SK-N-MC (cell line): ENCODE data around the gene AGAP1.
"Not testable (repeated sequence)": the region's sequence is repeated elsewhere in the genome, so short reads cannot be mapped to it uniquely, and the experiment has no call there.

Source experiments
- DNase-seq: peaks from one replicate; pipeline ENCODE4 v3.0.0-alpha.2; 2011; ENCODE audit warnings: low read depth, low spot score
- H3K27ac ChIP-seq: fragments of 200-600 bp; sonication (generic); 2 replicates; pipeline ENCODE4 v1.5.1; 2016; ENCODE audit warnings: mixed run types
- H3K36me3 ChIP-seq: fragments of 200-600 bp; sonication (generic); 2 replicates; pipeline ENCODE4 v1.6.1; 2017; ENCODE audit warnings: antibody characterized with exemption, low read length, mixed read lengths; ENCODE audit not compliant: insufficient read depth
- H3K4me3 ChIP-seq: fragments of 200-600 bp; sonication (generic); 2 replicates; pipeline ENCODE4 v1.5.1; 2016
- H3K9ac ChIP-seq: fragments of 200-600 bp; sonication (generic); 2 replicates; pipeline ENCODE4 v1.8.0; 2017; ENCODE audit warnings: mixed run types, mixed read lengths; ENCODE audit not compliant: insufficient read length
- H3K9me3 ChIP-seq: fragments of 200-600 bp; sonication (generic); 2 replicates; pipeline ENCODE4 v1.6.1; 2017; ENCODE audit warnings: low read depth, mild to moderate bottlenecking, antibody characterized with exemption, low read length, moderate library complexity, mixed read lengths
- EZH2 ChIP-seq: fragments of 200-600 bp; sonication (generic); IDR thresholded peaks from one replicate; pipeline ENCODE4 v1.6.1; 2017; ENCODE audit warnings: antibody characterized with exemption
- FOXP2 ChIP-seq: optimal IDR thresholded peaks from 2 replicates; pipeline ENCODE3; 2011; ENCODE audit warnings: mild to moderate bottlenecking, moderate library complexity; ENCODE audit not compliant: insufficient read depth; ENCODE audit errors: extremely low read length, control extremely low read depth
- POLR2AphosphoS5 ChIP-seq: IDR thresholded peaks from 2 replicates; pipeline ENCODE4 v1.6.1; 2012; ENCODE audit warnings: mild to moderate bottlenecking, low read depth, low read length, borderline replicate concordance

The AGAP1 gene

DNA sequence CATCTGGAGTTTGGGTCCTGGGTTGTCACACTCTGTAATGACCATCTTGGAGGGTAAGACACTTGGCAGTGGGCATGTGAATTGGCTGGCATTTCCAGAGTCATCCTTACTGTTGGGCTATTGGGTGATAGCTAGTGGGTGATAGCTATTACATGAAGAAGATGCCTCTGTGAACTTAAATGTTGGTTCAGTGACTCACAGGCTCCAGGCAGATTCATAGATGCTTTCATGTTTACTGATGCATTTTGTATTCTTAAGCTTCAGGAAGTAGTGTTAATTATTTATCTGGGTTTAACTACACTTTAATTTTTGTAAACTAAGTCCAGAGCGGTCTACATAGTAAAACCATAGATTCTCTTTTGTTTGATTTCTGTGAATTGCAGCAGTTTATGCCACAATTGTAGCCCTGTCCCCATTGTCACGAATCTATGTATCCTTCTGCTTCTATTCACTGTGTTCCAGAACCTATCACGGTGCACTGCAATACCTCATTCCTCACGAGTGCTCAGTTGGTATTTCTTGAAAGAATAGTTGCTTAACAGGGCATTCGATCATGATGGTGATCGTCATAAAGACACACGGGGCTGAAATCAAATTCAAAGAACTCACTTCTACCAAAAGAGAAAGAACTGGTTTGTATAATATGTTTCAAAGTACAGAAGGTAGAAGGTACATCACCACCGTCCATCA lies 594.7 kb downstream of the AGAP1 start:
- no peaks in the 10 kb centered on the region for H3K9me3 ChIP-seq
- H3K9ac ChIP-seq = no peak overlapping the region
- H3K27ac ChIP-seq = no peak overlapping the region
- no peak for DNase-seq
- H3K4me3 ChIP-seq = no peak overlapping the region
- H3K36me3 ChIP-seq = no peaks in the 10 kb centered on the region
- TF ChIP-seq POLR2AphosphoS5 = no peak
- TF ChIP-seq EZH2 = no peak
- TF ChIP-seq FOXP2 = no peak

DNA sequence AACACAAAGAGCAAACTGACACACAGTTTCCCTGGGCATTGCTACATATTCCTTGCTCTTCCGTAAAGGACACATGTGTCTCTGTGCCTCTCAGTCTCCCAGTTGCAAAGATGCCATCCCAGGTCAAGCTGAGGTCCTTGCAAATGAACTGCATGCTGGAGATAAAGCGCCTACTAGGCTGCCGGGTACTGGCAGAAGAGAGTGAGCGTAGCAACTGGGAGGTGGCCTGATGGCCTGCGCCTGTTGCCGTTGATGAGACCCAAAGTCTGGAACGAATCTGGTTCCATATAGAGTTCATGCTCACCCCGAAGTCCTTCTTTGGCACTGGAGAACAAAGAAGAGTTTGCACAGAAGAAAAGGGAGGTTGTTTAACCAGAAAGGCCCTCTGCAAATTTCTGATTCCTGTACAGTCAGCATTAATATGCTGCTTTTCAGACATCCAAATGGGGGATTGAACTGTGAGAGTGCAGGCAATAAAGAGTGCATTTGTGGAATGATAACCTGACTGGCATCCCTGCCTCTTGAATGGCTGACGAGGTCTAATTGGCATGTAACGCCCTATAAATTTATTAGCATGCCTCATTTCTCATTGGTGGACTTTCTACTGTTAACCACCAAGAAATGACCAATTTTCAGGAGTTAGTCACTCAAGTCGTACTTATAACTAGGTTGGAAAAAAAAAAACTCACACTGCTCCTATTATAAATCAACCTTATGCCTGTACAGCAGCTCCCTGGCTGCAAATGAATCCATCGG lies 595.6 kb downstream of the AGAP1 start:
- no peaks in the 10 kb centered on the region for H3K9me3 ChIP-seq
- DNase-seq = no peak
- no peak overlapping the region for H3K9ac ChIP-seq
- TF ChIP-seq FOXP2 = no peak
- no peak for TF ChIP-seq POLR2AphosphoS5
- TF ChIP-seq EZH2 = no peak
- no peaks in the 10 kb centered on the region for H3K36me3 ChIP-seq
- H3K4me3 ChIP-seq = peak overlapping the region; percentile 45
- H3K27ac ChIP-seq = peak overlapping the region; percentile 60; the same call in 1 of the 2 replicates

DNA sequence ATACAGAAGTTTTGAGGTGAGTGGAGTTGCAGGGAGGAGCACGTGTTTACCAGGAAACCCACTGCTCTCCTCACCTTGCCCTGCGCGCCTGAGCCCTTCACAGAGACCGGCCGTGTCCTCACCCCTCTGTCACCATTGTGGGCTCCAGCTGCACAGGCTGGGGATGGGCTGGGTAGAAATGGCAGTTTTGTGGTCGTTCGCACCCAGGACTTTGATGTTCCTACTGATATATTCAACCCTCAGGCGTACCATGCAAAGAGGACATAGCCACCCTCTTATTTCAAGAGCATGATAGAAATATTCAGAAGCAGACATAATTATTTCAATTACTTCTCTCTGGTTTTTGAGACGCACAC lies 596.2 kb downstream of the AGAP1 start:
- Histone ChIP-seq H3K4me3 (peak overlapping the region; percentile 45), H3K27ac (peak overlapping the region; percentile 60; the same call in 1 of the 2 replicates), H3K9ac (no peak overlapping the region), H3K9me3 (no peaks in the 10 kb centered on the region), H3K36me3 (no peaks in the 10 kb centered on the region)
- DNase-seq = peak; percentile 30
- TF ChIP-seq FOXP2 (no peak), POLR2AphosphoS5 (peak; percentile 53; the same call in 1 of the 2 replicates)

DNA sequence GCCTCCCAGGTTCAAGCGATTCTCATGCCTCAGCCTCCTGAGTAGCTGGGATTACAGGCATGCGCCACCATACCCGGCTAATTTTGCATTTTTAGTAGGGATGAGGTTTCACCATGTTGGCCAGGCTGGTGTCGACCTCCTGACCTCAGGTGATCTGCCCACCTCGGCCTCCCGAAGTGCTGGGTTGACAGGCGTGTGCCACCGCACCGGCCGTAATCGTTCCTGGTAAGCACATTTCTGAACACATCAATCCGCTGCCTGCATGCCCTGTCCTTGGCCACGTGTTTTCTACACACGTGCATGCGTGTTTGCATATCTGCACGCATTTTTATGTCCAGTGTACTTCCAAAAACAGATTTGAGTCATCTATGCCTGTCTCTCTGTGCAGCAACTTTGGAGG lies 597.0 kb downstream of the AGAP1 start:
- H3K27ac ChIP-seq, DNase-seq, H3K9ac ChIP-seq, H3K36me3 ChIP-seq, H3K9me3 ChIP-seq, H3K4me3 ChIP-seq: not testable (repeated sequence)

DNA sequence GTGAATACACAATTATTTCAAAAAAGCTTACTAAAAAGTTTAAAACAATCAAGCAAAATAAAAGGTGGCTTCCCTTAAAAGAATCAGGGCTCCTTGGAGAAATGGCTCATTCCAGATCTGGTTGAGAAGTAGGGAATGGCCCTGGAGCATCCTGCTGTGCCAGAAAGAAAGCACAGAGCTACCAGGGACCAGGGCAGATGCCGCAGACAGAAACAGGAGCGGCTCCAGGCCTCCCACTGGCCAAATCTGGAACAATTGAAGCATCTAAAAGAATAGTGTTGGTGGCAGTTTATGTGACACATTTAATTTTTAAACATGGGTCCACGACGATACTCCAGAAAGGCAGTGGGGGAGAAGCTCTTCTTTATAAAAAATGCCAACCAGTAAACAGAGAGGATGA lies 598.9 kb downstream of the AGAP1 start:
- Histone ChIP-seq H3K27ac (no peak overlapping the region), H3K4me3 (no peak overlapping the region), H3K36me3 (no peaks in the 10 kb centered on the region), H3K9ac (no peak overlapping the region), H3K9me3 (no peaks in the 10 kb centered on the region)
- no peak for TF ChIP-seq POLR2AphosphoS5
- TF ChIP-seq FOXP2 = no peak
- no peak for TF ChIP-seq EZH2
- no peak for DNase-seq

DNA sequence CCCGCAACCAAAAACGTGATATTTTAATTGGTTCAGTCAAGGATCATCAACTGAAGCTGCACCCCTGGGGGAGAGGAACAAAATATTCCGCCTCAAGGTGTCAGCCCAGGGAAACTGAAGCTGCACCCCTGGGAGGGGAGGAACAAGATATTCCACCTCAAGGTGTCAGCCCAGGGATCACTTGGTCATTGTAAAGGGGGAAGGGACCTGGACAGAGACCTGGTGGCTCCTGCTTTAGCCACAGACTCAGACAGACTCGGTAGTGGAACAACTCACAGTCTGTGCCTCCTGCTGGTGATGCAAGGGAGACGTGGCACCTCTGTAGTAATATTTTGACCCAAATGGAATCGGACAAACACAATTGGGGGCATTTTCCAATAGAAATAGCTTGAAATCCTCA lies 599.3 kb downstream of the AGAP1 start:
- TF ChIP-seq FOXP2 (no peak), POLR2AphosphoS5 (no peak), EZH2 (no peak)
- Histone ChIP-seq H3K36me3 (no peaks in the 10 kb centered on the region), H3K9me3 (no peaks in the 10 kb centered on the region), H3K4me3 (no peak overlapping the region), H3K9ac (no peak overlapping the region), H3K27ac (no peak overlapping the region)
- no peak for DNase-seq

DNA sequence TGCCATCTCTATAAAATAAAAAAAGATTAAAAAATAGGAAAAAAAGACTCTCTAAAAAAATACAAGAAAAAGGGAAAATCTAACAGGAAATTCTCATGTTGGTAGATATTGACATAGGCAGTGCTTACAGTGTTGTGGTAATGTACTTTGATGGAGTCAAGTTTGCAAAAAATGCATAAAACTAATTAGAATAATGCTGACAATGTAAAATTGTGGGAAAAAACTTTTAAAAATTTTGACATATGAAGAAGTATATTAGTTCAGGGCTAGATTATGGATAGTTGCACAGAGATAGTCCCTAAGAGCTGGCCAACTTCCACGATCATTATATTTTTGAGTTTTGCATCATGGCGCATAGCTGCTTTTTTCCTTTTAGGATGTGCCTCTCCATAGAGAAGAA lies 601.7 kb downstream of the AGAP1 start:
- Histone ChIP-seq H3K27ac (no peak overlapping the region), H3K4me3 (no peak overlapping the region), H3K9me3 (no peaks in the 10 kb centered on the region), H3K36me3 (no peaks in the 10 kb centered on the region), H3K9ac (no peak overlapping the region)
- no peak for DNase-seq
- no peak for TF ChIP-seq POLR2AphosphoS5
- no peak for TF ChIP-seq EZH2
- no peak for TF ChIP-seq FOXP2

DNA sequence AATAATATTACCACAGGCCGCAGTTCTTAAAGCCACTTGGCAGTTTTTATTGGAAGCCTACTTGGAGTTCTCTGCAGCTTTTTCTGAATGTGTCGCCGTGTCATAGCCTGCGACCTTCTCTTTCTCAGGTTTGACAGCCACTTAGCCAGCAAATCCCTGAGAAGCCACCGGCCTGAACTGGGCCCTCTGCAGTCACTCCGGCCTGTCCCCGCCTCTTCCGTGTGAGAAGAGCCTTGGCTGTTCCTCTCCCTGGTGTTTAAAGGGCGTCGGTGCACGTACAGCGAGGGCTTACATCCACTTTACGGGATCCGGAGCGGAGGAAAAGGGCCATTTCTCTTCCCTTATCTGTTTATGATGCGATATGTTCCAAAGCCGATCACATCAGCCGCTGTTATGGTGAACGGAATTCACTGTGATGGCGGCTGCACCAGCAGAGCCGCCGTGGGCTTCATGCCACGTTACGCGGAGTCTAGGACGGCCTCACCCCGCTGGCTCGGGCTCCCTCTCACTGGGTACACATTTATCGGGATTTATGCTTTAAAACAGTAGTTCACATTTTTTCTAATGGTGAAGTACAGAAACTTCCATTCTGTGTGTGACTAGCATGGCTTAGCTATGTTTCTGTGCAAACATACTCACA lies 607.6 kb downstream of the AGAP1 start:
- Histone ChIP-seq H3K9ac (no peak overlapping the region), H3K9me3 (no peaks in the 10 kb centered on the region), H3K36me3 (no peaks in the 10 kb centered on the region), H3K27ac (no peak overlapping the region), H3K4me3 (no peak overlapping the region)
- DNase-seq = no peak
- TF ChIP-seq POLR2AphosphoS5 = no peak
- no peak for TF ChIP-seq EZH2
- TF ChIP-seq FOXP2 = no peak
